GM18499 (cell line): ENCODE measurements around the gene ARL8B.

Experiments
- ATAC-seq: cut with Tn5 transposase; IDR thresholded peaks from one replicate; pipeline ENCODE4 v1.9.1; 2021; ENCODE audit warnings: moderate number of reproducible peaks; ENCODE audit not compliant: insufficient read depth, unreplicated experiment

ARL8B gene

DNA sequence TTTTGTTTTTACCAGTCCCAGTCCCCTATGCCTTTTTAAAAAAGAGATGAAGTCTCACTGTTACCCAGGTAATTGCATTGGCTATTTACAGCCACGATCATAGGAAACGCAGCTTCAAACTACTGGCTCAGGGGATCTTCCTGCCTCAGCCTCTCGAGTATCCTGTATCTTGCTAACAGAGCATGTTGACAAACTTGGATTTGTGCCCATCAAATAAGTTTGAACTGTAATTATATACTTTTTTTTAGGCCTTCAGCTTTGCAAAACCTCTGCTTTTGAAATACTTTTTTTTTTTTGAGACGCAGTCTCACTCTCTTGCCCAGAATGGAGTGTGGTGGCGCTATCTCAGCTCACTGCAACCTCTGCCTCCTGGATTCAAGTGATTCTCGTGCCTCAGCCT is 62.4 kb downstream of the ARL8B start:
- no peak for ATAC-seq

DNA sequence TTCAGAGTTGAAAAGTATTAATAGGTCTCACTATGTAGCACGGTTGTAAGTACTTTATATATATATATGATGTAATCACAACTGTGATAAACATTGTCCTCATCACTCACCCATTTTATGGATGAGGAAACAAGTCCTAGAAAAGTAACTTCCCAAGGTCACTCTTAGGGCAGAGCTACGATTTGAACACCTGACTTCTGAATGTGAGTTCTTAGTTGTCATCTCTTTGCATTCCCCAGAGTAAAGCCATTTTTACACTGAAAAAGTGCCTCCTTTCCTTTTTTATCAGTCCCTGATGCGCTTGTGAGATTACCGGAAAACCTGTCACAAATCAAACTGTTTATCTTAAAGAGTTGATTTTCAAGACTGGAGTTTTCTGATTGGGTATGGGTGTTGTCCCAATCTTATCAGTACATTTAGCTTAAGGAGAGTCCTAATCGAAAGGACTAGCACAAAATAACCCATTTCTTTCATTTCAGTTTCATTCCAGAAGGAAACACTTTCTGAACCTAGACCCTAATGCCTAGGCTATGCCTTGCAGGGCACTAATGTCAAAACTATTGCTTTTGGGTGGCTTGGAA is 63.1 kb downstream of the ARL8B start:
- ATAC-seq, result no peak

DNA sequence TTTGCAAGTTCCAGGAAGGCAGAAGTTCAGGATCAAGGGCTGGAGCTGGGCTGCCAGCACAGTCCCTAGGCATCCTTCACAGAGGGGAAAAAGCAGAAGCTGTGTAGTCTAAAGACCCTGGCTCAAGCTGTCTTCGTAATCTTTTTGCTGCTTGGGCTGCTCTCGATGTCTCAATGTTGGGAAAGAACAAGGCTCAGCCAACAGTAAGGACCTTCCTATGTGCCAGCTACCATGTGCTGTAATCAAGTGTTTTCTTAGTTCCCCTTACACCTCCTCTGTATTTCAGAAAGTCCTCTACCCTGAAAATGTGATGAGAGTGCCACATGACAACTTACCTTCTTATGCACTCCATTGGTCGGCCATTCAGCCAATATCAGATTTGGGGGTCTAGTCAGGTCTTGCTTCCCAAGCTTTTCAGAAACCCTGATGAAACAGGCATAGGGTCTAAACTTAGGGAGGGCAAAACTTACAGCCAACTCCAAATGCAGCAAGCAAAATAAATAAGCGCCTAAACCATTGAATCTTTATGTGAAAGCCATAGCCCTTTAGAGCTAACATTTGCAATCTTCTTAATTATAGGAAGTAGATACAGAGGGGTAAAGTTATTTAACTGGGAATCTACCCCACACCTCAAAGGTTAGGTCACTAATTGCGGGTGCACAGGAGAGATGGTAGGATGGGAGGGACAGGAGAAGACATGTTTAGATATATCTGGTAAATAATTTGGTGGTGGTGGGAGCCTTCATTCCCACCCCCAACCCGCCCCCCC is 64.2 kb downstream of the ARL8B start:
- peak; percentile 26 for ATAC-seq

DNA sequence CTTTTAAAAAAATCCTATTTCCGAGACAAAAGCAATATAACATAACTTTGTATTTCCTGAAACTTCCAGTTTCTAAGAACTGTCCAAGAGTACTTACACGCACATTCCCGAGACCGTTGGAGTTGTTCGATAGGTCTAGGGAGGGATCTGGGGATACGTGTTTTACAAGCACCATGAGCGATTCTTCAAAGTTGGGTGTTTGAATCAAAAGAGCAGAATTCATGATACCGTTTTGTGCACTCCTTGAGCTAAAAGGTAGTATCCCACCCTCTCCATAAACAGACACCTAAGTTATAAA is 64.7 kb downstream of the ARL8B start:
- no peak for ATAC-seq

DNA sequence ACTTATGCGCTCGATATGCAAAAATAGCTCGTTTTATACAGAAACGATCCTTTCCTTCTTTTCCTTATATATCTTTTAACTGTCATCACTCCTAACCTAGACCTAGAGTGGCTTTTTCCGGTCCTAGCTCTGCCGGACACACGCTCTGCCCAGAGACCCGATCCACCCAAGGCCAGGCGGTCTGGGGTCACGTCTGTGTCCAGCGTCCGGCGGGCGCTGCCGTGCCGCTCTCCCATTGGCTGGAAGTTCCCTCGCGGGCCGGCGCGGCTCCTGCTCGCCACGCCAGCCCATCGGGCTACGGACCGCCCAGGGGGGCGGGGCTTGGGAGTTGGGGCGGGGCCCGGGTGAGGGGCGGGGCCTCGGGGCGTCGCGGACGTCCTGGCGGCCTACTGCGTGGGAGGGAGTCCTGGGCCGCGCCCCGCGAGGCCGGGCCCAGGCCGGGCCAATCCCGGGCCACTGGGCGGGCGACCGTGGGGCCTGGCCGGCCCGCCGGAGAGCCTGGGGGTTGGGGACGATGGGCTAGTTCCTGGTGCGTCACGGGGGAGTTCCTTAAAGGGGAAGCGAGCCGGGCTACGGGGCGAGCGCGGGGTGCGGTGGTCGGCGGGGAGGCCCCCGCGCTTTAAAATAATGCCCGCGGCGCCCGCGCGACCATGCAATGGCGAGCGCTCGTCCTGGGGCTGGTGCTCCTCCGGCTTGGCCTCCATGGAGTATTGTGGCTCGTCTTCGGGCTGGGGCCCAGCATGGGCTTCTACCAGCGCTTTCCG is 65.2 kb downstream of the ARL8B start, which contains the start of gene EDEM1:
Gene EDEM1, plus strand, starts transcription at position 552 of the 764 bp plus-strand sequence. Its CDS starts 99 bp downstream, at position 651.
- ATAC-seq, result peak; percentile 48

DNA sequence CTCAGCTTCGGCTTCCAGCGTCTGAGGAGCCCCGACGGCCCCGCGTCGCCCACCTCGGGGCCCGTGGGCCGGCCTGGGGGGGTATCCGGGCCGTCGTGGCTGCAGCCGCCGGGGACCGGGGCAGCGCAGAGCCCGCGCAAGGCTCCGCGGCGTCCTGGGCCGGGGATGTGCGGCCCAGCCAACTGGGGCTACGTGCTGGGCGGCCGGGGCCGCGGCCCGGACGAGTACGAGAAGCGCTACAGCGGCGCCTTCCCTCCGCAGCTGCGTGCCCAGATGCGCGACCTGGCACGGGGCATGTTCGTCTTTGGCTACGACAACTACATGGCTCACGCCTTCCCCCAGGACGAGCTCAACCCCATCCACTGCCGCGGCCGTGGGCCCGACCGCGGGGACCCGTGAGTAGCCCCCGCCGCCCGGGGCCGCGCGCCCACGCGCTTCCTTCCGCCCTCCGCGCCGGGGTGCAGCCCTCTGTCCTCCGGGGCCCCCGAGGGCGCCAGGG is 65.9 kb downstream of the ARL8B start:
- no peak for ATAC-seq

DNA sequence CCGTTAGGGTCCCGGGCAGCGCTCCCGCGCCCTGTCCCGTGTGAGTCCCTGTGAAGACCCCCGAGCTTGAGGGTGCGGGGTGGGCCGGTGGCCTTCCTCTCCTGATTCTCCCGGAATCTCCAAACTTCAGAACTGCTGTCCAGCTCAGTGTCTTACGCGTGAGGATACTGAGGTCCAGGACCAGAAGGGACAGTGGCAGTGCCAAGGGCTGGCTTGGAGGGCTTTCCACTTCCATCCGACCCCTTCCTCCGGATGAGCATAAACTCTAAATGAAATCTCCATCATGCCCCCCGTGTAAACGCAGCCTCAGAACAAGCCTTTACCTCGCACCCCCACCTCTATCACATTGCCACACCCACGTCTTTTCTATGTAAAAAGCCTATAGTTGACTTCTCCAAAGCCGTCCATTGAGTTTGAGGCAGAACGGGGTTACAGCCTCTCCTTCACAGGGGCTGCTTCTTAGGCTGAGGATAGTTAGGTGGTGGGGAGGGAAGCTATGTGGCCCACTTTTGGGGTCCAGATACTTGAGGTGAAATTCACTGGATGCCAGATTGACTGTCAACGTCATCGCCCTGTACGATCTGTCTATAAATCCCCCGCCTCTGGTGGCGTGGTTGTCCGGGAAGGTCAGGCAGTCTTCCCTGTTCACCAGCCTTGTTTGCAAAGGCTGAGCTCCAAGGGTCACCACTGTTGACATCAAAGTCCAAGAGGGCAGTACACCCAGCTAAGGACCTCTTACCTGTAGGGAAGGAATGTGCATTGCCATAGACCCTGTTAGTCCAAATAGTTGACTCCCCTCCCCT is 66.5 kb downstream of the ARL8B start:
- ATAC-seq, result no peak

DNA sequence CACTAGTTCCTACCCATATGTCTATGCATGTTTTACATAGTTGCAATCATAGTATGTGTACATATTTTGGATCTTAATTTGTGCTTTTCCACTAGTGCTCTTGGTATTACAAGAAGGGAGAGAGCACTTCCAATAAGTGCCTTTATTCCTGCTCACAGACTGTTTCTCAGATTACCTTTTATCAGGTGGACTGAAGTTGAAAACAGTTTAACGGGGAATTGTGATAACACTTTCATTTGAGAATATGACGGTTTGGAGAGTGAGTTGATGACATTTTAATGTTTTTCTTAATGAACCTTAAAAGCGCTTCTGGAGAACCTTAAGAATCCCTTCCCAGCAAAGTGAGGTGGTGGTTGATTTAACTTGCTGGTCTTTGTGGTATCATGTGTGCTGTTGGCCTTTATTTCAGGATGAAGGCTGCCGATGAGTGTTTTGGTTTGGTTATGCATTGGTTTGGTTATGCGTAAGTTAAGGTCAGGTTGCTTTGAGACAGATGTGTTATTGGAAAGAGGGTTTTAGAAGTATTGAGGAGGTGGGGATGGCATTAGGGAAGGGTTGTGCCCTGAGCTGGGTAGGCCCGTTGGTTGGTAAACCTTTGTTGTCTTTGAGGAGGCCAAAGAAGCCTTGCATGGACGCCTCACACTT is 68.2 kb downstream of the ARL8B start:
- ATAC-seq, result no peak

DNA sequence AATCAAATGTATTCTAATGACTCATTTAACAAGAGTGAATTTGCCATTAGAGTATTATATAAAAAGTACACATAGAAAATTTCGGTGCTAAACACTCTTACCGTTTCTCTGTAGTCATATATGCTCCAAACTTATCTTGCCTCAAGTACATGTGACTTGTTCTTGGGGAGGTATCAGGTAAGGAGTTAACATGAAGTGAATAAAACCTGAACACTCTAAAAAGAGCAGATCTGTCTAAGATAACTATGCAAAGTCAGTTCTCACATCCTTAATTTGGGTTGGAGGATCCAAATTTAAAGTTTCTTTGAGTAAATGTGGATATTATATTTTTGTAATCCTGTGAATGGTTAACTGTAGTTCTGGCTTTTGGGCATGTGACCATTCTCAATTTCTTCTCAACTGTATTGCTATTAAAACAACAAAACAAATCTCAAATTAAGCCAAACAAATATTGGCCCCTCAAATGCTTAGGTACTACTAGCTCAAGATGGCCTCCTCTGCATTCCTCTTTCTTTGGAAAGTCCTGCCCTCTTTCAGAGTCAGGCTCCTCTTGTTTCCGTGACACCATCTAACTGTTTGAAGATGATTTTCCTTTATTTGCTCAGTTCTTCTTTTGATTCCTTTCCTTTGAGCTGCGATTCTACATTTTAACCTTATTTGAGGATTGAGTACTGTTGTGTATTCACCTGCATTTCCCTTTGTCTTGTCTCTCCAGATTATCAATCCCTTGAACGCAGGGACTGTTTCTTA is 69.6 kb downstream of the ARL8B start:
- no peak for ATAC-seq

DNA sequence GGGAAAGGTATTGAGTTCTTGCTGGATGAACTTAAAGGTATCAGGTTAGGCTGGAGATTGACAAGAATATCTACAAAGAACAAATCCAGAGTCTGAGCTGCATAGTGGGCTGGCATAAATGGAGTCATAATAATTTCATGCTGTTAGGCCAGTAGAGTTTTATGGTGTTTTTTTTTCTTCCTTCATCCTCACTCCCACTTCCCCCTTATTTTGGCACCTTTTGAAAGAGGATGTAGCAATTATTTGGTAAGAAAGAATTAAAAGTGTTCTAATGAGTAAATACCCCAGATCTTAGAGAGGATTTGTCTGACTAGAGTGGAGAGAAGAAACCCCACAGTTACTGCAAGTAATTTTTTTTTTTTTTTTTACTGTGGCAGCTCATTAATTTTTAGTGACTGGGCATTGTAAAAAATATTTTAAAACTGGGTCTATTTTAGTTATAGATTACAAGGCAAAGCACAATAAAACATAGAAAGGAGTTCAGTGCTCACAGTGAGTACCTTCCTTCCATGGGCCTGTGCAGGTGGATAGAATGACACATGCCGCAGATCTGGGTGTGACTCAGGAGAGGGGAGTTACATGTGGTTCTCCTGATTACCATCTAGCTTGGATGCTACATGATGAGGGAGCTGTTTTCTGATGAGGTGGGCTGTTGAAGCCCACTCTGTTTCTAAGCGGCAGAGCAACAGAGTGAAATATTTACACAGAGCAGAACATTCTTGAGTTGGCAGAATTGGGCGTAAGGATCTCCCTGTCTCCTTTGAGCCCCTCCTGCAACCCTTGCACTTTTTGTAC is 70.7 kb downstream of the ARL8B start:
- no peak for ATAC-seq

DNA sequence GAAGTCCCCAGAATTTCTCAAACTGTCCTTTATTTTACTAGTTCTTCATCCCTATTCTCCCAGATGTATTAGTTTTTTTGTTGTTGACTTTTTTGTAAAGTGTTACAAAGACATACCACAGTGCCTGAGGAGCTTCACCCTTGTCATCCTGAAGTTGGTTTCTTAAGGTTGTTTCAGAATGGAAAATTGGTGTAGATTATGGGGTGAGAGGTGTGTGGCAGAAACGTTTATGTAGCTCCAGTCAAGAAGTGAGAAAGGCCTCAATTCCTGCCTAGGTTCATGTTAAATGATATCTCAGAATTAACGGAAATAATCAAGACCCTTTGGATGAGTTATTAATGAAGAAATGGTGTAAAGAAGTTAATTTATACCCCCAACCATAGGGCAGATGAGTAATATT is 72.2 kb downstream of the ARL8B start:
- no peak for ATAC-seq

DNA sequence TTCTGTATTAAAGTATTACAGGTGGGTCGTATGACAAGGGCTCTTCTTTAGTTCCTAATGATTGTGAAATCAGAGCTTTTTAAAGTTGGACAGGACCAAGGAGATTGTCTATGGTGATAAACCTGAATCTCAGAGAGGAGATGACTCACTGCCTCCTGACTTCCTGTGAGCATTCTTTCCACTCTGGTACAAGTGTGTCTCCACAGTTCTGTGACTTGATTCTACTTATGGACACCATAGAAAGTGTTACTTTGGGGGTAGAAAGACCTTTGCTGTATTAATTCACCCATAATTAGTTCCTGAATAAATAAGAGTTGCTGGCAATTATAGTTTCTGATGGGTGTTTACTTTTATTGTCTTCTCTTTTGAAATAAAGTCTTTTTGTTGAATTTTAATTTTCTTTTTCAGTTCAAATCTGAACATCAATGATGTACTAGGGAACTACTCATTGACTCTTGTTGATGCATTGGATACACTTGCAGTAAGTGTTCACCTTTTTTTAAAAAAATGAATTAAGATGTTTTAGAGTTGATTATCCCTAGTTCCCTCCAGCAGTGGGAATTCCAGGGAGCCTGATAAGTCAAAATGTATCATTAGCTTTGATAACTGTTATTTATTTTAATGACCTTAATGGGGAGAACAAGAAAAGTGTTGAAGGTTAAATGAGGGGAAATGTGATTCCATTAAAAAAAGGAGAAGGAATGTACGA is 72.9 kb downstream of the ARL8B start:
- ATAC-seq, result peak; percentile 38

DNA sequence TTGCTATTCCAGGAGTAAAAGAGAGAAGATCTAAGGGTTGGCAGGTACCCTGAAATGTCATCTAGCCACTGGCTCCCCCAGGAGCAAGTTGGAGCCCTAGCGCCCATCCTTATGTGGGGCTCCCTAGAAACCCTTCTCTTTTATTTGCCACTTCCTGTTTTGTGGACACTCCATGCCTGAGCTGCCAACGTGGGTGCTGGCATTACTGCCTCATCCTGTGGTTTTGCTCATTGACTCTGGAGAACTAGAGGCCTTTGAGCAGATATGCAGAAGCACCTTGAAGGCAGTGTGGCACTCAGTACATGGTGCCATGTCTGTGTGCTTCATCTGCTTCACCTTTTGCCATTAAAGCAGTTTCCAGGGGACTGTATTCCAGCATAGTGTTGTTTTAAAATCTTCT is 73.5 kb downstream of the ARL8B start:
- ATAC-seq, result no peak

DNA sequence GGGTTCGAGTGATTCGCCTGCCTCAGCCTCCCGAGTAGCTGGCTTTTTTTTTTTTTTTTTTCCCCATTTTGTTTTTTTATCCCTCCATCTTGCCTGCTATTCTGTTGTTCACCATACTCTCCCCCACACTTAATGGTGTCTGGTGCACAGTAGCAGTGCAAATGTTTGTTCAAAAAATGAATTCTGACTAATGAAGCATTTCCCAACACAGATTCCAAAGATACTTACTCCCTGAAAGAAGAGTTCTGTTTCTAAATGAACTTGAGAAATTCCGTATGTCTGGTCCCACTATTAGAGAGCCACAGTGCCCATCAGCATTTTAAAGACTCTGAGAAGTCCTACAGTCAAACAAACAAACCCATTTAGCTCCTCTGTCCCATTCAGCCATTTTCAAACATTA is 74.9 kb downstream of the ARL8B start:
- no peak for ATAC-seq

DNA sequence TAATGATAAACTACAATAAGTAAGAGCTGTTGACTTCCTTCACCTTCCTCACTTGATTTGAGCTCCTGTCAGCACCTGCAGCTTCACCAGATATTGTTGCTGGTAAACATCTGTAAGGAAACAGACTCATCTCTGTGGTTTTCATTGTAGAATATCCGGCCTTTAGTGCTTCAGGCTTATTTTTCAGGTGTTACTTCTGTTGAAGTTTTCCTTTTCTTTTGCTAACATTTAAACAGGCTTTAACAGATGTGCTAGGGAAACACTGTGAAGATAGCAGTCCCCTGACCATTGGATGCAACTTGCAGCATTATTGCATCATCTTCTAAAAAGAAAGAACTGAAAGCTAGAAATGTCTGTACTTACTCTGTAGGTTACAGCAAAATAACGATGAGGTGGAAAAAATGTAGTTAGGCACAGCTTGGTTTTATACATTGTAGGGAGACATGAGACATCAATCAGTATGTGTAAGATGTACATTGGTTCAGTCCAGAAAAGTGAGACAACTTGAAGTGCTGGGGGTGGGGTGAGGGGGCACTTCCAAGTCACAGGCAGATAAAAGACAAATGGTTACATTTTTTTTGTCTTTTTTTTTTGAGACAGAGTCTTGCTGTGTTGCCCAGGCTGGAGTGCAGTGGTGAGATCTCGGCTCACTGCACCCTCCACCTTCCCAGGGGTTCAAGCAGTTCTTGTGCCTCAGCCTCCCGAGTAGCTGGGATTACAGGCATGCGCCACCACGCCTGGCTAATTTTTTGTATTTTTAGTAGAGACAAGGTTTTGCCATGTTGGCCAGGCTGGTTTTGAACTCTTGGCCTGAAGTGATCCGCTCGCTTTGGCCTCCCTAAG is 75.6 kb downstream of the ARL8B start:
- ATAC-seq, result peak; percentile 67

DNA sequence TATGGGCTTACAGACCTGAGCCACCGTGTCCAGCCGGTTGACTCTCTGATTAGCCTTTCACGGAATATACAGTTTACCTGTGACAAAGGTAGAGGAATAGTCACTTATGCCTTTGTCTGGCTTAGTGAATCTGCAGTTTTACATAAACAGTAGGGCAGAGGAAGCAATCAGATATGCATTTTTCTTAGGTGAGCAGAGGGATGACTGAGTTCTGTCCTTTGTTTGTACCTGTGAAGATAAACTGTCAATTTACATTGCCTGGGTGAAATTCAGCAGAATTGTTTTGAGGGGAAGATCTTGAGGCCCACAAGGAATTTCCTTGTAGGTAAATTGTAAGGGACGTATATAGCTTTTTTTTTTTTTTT is 76.2 kb downstream of the ARL8B start:
- no peak for ATAC-seq
